Activated CD4-positive, alpha-beta T cell treated with anti-CD3 and anti-CD28 coated beads for 4 hours (primary cell): ENCODE measurements around the gene UQCRC1.

ENCODE experiments used
- DNase-seq, 2 donors: peaks; one replicate each; pipeline ENCODE4 v3.0.0-alpha.2; 2020

Gene UQCRC1

GRCh38 chr3:48633256-48633655 lies 23.8 kb upstream of the UQCRC1 start:
- DNase-seq, result no peak

- no peak for DNase-seq
Measured at GRCh38 chr3:48631516-48632448, 22.3 kb upstream of the UQCRC1 start.

- no peak for DNase-seq
Measured at GRCh38 chr3:48630833-48631232, 21.4 kb upstream of the UQCRC1 start.

GRCh38 chr3:48630407-48630806 lies 21.0 kb upstream of the UQCRC1 start:
- DNase-seq, result no peak

GRCh38 chr3:48629894-48630293 lies 20.4 kb upstream of the UQCRC1 start:
- DNase-seq, result no peak

GRCh38 chr3:48628277-48629017 lies 19.0 kb upstream of the UQCRC1 start:
- DNase-seq, result no peak

GRCh38 chr3:48625600-48625999 lies 16.2 kb upstream of the UQCRC1 start:
- no peak for DNase-seq

- no peak for DNase-seq
Measured at GRCh38 chr3:48624767-48625166, 15.3 kb upstream of the UQCRC1 start.

- DNase-seq, result no peak
Measured at GRCh38 chr3:48623851-48624547, 14.6 kb upstream of the UQCRC1 start.

GRCh38 chr3:48621461-48621869 lies 12.0 kb upstream of the UQCRC1 start, which contains the start of gene TMEM89:
TSS of gene TMEM89 (minus strand) at chr3:48621769. CDS start at chr3:48621756, 13 bp downstream.
- no peak for DNase-seq

- DNase-seq, result no peak
Measured at GRCh38 chr3:48619541-48620524, 10.4 kb upstream of the UQCRC1 start.

- DNase-seq, result no peak
Measured at GRCh38 chr3:48617559-48617958, 8.1 kb upstream of the UQCRC1 start.

- DNase-seq, result no peak
Measured at GRCh38 chr3:48614044-48614443, 4.6 kb upstream of the UQCRC1 start.

- no peak for DNase-seq
Measured at GRCh38 chr3:48612309-48612708, 2.9 kb upstream of the UQCRC1 start.

- DNase-seq, result no peak
Measured at GRCh38 chr3:48607519-48607918, 1.9 kb downstream of the UQCRC1 start.

GRCh38 chr3:48601622-48601994 lies 7.8 kb downstream of the UQCRC1 start:
- DNase-seq, result no peak

GRCh38 chr3:48600711-48601621 lies 8.5 kb downstream of the UQCRC1 start:
- no peak for DNase-seq

- DNase-seq, result no peak
Measured at GRCh38 chr3:48599509-48600285, 9.7 kb downstream of the UQCRC1 start.

- no peak for DNase-seq
Measured at GRCh38 chr3:48599077-48599501, 10.4 kb downstream of the UQCRC1 start.
